ENCODE data around the gene SUPT3H.

Gene SUPT3H

GRCh38 chr6:45171380-45171779, 206.4 kb downstream of the SUPT3H start:
- Mint-ChIP-seq H3K4me3 (no peak overlapping the region), H3K27me3 (ENCODE audit: low read depth, poor library complexity) (no peaks in the 10 kb centered on the region)

GRCh38 chr6:45170309-45170708, 207.4 kb downstream of the SUPT3H start:
- H3K27ac Mint-ChIP-seq, result no peak overlapping the region
- no peak overlapping the region for H3K4me3 Mint-ChIP-seq
- no peaks in the 10 kb centered on the region for H3K4me1 Mint-ChIP-seq
- no peaks in the 10 kb centered on the region for H3K36me3 Mint-ChIP-seq (ENCODE audit: low read depth)
- peaks cover 4% of the 10 kb centered on the region for H3K9me3 Mint-ChIP-seq
- TF ChIP-seq CTCF (IDR thresholded peaks at IDR 0.05), result no peak
- DNase-seq, result no peak
- peaks cover 3% of the 10 kb centered on the region for H3K27me3 Mint-ChIP-seq (ENCODE audit: low read depth, poor library complexity)

More at GRCh38 chr6:45171380-45171779, 206.4 kb downstream of the SUPT3H start:
- peaks cover 9% of the 10 kb centered on the region for H3K9me3 Mint-ChIP-seq
- no peaks in the 10 kb centered on the region for H3K36me3 Mint-ChIP-seq (ENCODE audit: low read depth)
- H3K27ac Mint-ChIP-seq, result no peak overlapping the region
- no peak for TF ChIP-seq CTCF (IDR thresholded peaks at IDR 0.05)
- H3K4me1 Mint-ChIP-seq, result no peaks in the 10 kb centered on the region
- DNase-seq, result no peak

- no peaks in the 10 kb centered on the region for H3K36me3 Mint-ChIP-seq (ENCODE audit: low read depth)
- no peaks in the 10 kb centered on the region for H3K9me3 Mint-ChIP-seq
- H3K4me1 Mint-ChIP-seq, result no peaks in the 10 kb centered on the region
- no peak overlapping the region for H3K4me3 Mint-ChIP-seq
- H3K27me3 Mint-ChIP-seq (ENCODE audit: low read depth, poor library complexity), result peaks cover 3% of the 10 kb centered on the region
- H3K27ac Mint-ChIP-seq, result no peak overlapping the region
- no peak for DNase-seq
- no peak for TF ChIP-seq CTCF (IDR thresholded peaks at IDR 0.05)
These were observed 207.9 kb downstream of the SUPT3H start for GRCh38 chr6:45169815-45170214.

GRCh38 chr6:45163952-45164766, 213.6 kb downstream of the SUPT3H start:
- no peak for TF ChIP-seq CTCF (IDR thresholded peaks at IDR 0.05)
- H3K36me3 Mint-ChIP-seq (ENCODE audit: low read depth), result no peaks in the 10 kb centered on the region
- H3K27me3 Mint-ChIP-seq (ENCODE audit: low read depth, poor library complexity), result peaks cover 3% of the 10 kb centered on the region
- no peak overlapping the region for H3K4me3 Mint-ChIP-seq
- no peak overlapping the region for H3K27ac Mint-ChIP-seq
- no peaks in the 10 kb centered on the region for H3K4me1 Mint-ChIP-seq
- no peak for DNase-seq
- H3K9me3 Mint-ChIP-seq, result no peaks in the 10 kb centered on the region

GRCh38 chr6:45160305-45160704, 217.4 kb downstream of the SUPT3H start:
- no peak for DNase-seq
- H3K4me1 Mint-ChIP-seq, result no peaks in the 10 kb centered on the region
- H3K27ac Mint-ChIP-seq, result no peak overlapping the region
- no peaks in the 10 kb centered on the region for H3K27me3 Mint-ChIP-seq (ENCODE audit: low read depth, poor library complexity)
- H3K36me3 Mint-ChIP-seq (ENCODE audit: low read depth), result no peaks in the 10 kb centered on the region
- no peaks in the 10 kb centered on the region for H3K9me3 Mint-ChIP-seq
- no peak for TF ChIP-seq CTCF (IDR thresholded peaks at IDR 0.05)
- H3K4me3 Mint-ChIP-seq, result no peak overlapping the region

- no peak overlapping the region for H3K27ac Mint-ChIP-seq
- H3K4me3 Mint-ChIP-seq, result no peak overlapping the region
- H3K4me1 Mint-ChIP-seq, result no peaks in the 10 kb centered on the region
- no peaks in the 10 kb centered on the region for H3K9me3 Mint-ChIP-seq
- H3K36me3 Mint-ChIP-seq (ENCODE audit: low read depth), result no peaks in the 10 kb centered on the region
- H3K27me3 Mint-ChIP-seq (ENCODE audit: low read depth, poor library complexity), result no peaks in the 10 kb centered on the region
- no peak for TF ChIP-seq CTCF (IDR thresholded peaks at IDR 0.05)
- no peak for DNase-seq
These were observed 221.7 kb downstream of the SUPT3H start for GRCh38 chr6:45156075-45156474.
